Osteocyte (in vitro differentiated cells): ENCODE measurements around the gene GLOD5. TPM values are rescaled to one million over a fixed set of nuclear protein-coding genes. Genes with fewer than 3 reads are reported as not detected.

Experiments used
- DNase-seq: peaks from one replicate; pipeline ENCODE4 v3.0.0; 2021; ENCODE audit warnings: mixed read lengths; ENCODE audit not compliant: unreplicated experiment; ENCODE audit errors: extremely low spot score
- H3K27ac Mint-ChIP-seq: one replicate; pipeline ENCODE4 v1.8.0; 2021; ENCODE audit warnings: mild to moderate bottlenecking, mixed read lengths; ENCODE audit not compliant: unreplicated experiment
- H3K27me3 Mint-ChIP-seq: one replicate; pipeline ENCODE4 v1.8.0; 2021; ENCODE audit warnings: mixed read lengths; ENCODE audit not compliant: unreplicated experiment
- H3K36me3 Mint-ChIP-seq: one replicate; pipeline ENCODE4 v1.8.0; 2021; ENCODE audit warnings: mixed read lengths; ENCODE audit not compliant: unreplicated experiment
- H3K4me1 Mint-ChIP-seq: one replicate; pipeline ENCODE4 v1.8.0; 2021; ENCODE audit warnings: mixed read lengths; ENCODE audit not compliant: unreplicated experiment
- H3K4me3 Mint-ChIP-seq: one replicate; pipeline ENCODE4 v1.8.0; 2021; ENCODE audit warnings: mild to moderate bottlenecking, moderate library complexity, mixed read lengths; ENCODE audit not compliant: unreplicated experiment
- H3K9me3 Mint-ChIP-seq: one replicate; pipeline ENCODE4 v1.8.0; 2021; ENCODE audit warnings: mixed read lengths; ENCODE audit not compliant: unreplicated experiment
- CTCF ChIP-seq: fragments of 200-600 bp; sonication (generic); IDR thresholded peaks from 2 replicates; pipeline ENCODE4 v1.5.0; 2021; ENCODE audit warnings: antibody characterized with exemption, mild to moderate bottlenecking, moderate library complexity
- total RNA-seq: library from RNA; stranded (reverse); gene quantifications from 2 replicates; pipeline ENCODE4 v1.2.1, GENCODE V29; 2021

Gene GLOD5
- total RNA-seq, 1 donor from 2014 or later: not detected

- no peaks in the 10 kb centered on the region for H3K36me3 Mint-ChIP-seq
- no peak overlapping the region for H3K27ac Mint-ChIP-seq
- H3K9me3 Mint-ChIP-seq: peaks cover 15% of the 10 kb centered on the region
- no peaks in the 10 kb centered on the region for H3K27me3 Mint-ChIP-seq
- DNase-seq: no peak
- no peak overlapping the region for H3K4me3 Mint-ChIP-seq
- no peaks in the 10 kb centered on the region for H3K4me1 Mint-ChIP-seq
- no peak for TF ChIP-seq CTCF
These were observed 32.9 kb upstream of the GLOD5 start for GRCh38 chrX:48728653-48729052.

- Mint-ChIP-seq H3K27me3 (no peaks in the 10 kb centered on the region), H3K27ac (peak overlapping the region; percentile 90)
- no peak for DNase-seq
These were observed 25.2 kb upstream of the GLOD5 start for GRCh38 chrX:48736303-48736702.

GRCh38 chrX:48736878-48737212, 24.7 kb upstream of the GLOD5 start:
- peak overlapping the region; percentile 78 for H3K4me3 Mint-ChIP-seq
- H3K9me3 Mint-ChIP-seq: peaks cover 5% of the 10 kb centered on the region
- DNase-seq: no peak
- no peaks in the 10 kb centered on the region for H3K36me3 Mint-ChIP-seq
- H3K4me1 Mint-ChIP-seq: peaks cover 12% of the 10 kb centered on the region
- H3K27me3 Mint-ChIP-seq: no peaks in the 10 kb centered on the region
- TF ChIP-seq CTCF: no peak
- H3K27ac Mint-ChIP-seq: peak overlapping the region; percentile 90

More at GRCh38 chrX:48736303-48736702, 25.2 kb upstream of the GLOD5 start:
- Mint-ChIP-seq H3K4me3 (peak overlapping the region; percentile 78), H3K9me3 (peaks cover 2% of the 10 kb centered on the region), H3K4me1 (peaks cover 12% of the 10 kb centered on the region), H3K36me3 (no peaks in the 10 kb centered on the region)
- TF ChIP-seq CTCF: no peak

GRCh38 chrX:48737213-48737938, 24.2 kb upstream of the GLOD5 start:
- no peak for TF ChIP-seq CTCF
- Mint-ChIP-seq H3K9me3 (peaks cover 5% of the 10 kb centered on the region), H3K36me3 (no peaks in the 10 kb centered on the region), H3K4me3 (peak overlapping the region; percentile 78), H3K27me3 (no peaks in the 10 kb centered on the region), H3K4me1 (peaks cover 12% of the 10 kb centered on the region), H3K27ac (peak overlapping the region; percentile 90)
- DNase-seq: peak; percentile 96

GRCh38 chrX:48737940-48738339, 23.6 kb upstream of the GLOD5 start:
- peaks cover 12% of the 10 kb centered on the region for H3K4me1 Mint-ChIP-seq
- peak overlapping the region; percentile 78 for H3K4me3 Mint-ChIP-seq
- DNase-seq: no peak
- H3K9me3 Mint-ChIP-seq: peaks cover 5% of the 10 kb centered on the region
- H3K36me3 Mint-ChIP-seq: no peaks in the 10 kb centered on the region
- peak overlapping the region; percentile 90 for H3K27ac Mint-ChIP-seq
- no peak for TF ChIP-seq CTCF
- H3K27me3 Mint-ChIP-seq: no peaks in the 10 kb centered on the region
